Type B pancreatic cell (in vitro differentiated cells): ENCODE data around the gene ATP8A2. TPM values are rescaled to one million over a fixed set of nuclear protein-coding genes. Genes with fewer than 3 reads are reported as not detected.

ENCODE experiments used
- DNase-seq: peaks from one replicate; pipeline ENCODE4 v3.0.0; 2021; ENCODE audit warnings: mixed read lengths; ENCODE audit not compliant: unreplicated experiment; ENCODE audit errors: extremely low spot score
- H3K27ac Mint-ChIP-seq: 2 replicates; pipeline ENCODE4 v1.8.0; 2021; ENCODE audit warnings: mild to moderate bottlenecking, mixed read lengths
- H3K27me3 Mint-ChIP-seq: 2 replicates; pipeline ENCODE4 v1.8.0; 2021; ENCODE audit warnings: mixed read lengths
- H3K36me3 Mint-ChIP-seq: 2 replicates; pipeline ENCODE4 v1.8.0; 2021; ENCODE audit warnings: mixed read lengths
- H3K4me1 Mint-ChIP-seq: one replicate; pipeline ENCODE4 v1.8.0; 2021; ENCODE audit warnings: mixed read lengths; ENCODE audit not compliant: unreplicated experiment
- H3K4me3 Mint-ChIP-seq: 2 replicates; pipeline ENCODE4 v1.8.0; 2021; ENCODE audit warnings: mild to moderate bottlenecking, mixed read lengths
- H3K9me3 Mint-ChIP-seq: 2 replicates; pipeline ENCODE4 v1.8.0; 2021; ENCODE audit warnings: mixed read lengths
- total RNA-seq: library from RNA; stranded (reverse); gene quantifications from 2 replicates; pipeline ENCODE4 v1.2.1, GENCODE V29; 2021; ENCODE audit warnings: low replicate concordance
- TF ChIP-seq, protein P1 (sequence below): fragments of 200-600 bp; sonication (generic); conservative IDR thresholded peaks from 2 replicates; pipeline ENCODE4 v1.5.0; 2021; ENCODE audit warnings: antibody characterized with exemption, mild to moderate bottlenecking

Gene ATP8A2
- total RNA-seq, 1 donor from 2014 or later: 13.8 TPM

DNA sequence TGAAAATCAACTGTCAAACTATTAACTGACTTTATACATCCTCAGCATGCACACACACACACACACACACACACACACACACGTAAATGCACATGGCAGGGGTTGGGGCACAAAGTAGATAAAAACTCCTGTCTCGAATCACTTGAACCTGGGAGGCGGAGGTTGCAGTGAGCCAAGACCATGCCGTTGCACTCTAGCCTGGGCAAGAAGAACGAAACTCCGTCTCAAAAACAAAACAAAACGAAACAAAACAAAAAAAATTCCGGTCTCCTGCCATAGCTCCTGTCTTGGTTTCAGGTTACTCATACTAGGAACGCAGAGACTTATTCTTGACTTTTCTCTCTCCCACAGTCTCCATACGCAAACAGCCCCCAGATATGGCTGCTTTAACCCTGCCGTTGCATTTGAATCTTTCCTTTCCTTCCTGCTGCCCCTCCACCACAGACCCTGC lies 531.1 kb downstream of the ATP8A2 start:
- peak overlapping the region; percentile 8 for H3K4me3 Mint-ChIP-seq
- no peak overlapping the region for H3K27ac Mint-ChIP-seq
- no peak for DNase-seq
- peaks cover 13% of the 10 kb centered on the region for H3K9me3 Mint-ChIP-seq
- no peaks in the 10 kb centered on the region for H3K27me3 Mint-ChIP-seq
- H3K4me1 Mint-ChIP-seq: peaks cover 5% of the 10 kb centered on the region
- peaks cover 12% of the 10 kb centered on the region for H3K36me3 Mint-ChIP-seq
- TF ChIP-seq, protein P1, sequence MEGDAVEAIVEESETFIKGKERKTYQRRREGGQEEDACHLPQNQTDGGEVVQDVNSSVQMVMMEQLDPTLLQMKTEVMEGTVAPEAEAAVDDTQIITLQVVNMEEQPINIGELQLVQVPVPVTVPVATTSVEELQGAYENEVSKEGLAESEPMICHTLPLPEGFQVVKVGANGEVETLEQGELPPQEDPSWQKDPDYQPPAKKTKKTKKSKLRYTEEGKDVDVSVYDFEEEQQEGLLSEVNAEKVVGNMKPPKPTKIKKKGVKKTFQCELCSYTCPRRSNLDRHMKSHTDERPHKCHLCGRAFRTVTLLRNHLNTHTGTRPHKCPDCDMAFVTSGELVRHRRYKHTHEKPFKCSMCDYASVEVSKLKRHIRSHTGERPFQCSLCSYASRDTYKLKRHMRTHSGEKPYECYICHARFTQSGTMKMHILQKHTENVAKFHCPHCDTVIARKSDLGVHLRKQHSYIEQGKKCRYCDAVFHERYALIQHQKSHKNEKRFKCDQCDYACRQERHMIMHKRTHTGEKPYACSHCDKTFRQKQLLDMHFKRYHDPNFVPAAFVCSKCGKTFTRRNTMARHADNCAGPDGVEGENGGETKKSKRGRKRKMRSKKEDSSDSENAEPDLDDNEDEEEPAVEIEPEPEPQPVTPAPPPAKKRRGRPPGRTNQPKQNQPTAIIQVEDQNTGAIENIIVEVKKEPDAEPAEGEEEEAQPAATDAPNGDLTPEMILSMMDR: no peak

DNA sequence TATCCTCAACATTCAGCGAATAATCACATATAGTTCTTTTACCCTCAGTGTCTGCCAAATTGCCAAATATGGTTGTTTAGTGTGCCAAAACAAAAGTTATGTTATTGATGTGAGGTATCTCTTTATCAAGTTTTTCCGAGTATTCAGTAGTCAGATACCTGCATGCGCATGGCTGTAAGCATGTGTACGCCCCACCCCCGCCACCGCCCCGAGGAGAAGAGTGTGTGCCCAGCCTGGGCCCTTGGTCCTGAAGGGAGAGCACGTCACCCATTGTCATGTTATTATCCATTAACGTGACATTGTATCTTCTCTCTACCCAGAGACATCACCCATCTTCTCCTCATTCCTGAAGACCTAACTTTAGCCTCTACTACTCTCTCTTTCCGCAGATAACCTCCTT lies 533.1 kb downstream of the ATP8A2 start:
- no peak for DNase-seq

DNA sequence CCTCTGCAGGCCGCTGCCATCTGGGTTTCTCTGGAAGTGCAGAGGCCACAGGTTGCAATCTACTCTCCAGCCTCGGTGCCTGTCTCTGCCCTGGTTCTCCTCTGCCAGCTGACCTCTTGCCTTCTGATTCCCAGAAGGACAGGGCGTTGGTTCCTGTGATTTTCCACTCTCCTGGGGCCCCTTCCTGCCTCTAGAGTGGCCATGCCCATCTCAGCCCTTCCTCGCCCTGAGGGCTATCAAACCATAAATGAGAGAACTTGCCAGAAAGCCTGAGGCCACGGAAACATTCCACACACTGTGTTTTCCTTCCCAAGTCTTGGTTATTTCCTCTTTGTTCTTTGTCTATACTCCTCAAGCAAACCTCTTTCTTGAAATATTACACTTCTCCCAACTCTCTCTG lies 533.8 kb downstream of the ATP8A2 start:
- Mint-ChIP-seq H3K36me3 (no peaks in the 10 kb centered on the region), H3K4me3 (no peak overlapping the region), H3K27ac (no peak overlapping the region), H3K9me3 (peaks cover 5% of the 10 kb centered on the region), H3K4me1 (peaks cover 24% of the 10 kb centered on the region), H3K27me3 (no peaks in the 10 kb centered on the region)
- TF ChIP-seq, protein P1: no peak
- DNase-seq: no peak

More for the DNA sequence above, 533.1 kb downstream of the ATP8A2 start:
- Mint-ChIP-seq H3K36me3 (peaks cover 4% of the 10 kb centered on the region), H3K4me1 (peaks cover 17% of the 10 kb centered on the region), H3K9me3 (peaks cover 8% of the 10 kb centered on the region), H3K27me3 (no peaks in the 10 kb centered on the region), H3K27ac (no peak overlapping the region), H3K4me3 (no peak overlapping the region)
- TF ChIP-seq, protein P1: no peak

DNA sequence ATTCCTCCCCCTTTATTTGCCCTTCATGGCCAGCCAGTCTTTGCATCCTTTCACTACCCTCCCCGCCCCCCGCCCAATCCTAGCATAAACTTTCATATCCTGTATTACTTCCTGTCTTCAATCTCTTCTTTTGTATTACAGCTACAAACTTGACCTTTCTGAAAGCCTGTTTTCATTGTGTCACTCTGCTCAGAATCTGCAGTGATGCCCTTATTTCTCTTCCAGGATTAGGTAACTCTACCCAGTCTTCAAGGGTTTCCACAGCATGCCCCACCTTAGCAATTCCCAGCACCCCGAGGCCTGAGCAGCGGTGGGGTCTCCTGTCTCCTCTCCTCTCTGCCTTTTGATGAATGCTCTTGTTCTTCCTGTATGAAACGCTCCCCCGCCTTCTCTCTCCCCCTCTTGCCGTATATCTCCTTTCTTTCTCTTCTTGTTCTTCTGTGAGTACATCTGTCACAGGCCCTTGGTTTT lies 534.5 kb downstream of the ATP8A2 start:
- Mint-ChIP-seq H3K9me3 (peaks cover 5% of the 10 kb centered on the region), H3K36me3 (no peaks in the 10 kb centered on the region), H3K27me3 (no peaks in the 10 kb centered on the region), H3K4me3 (no peak overlapping the region), H3K27ac (no peak overlapping the region), H3K4me1 (peaks cover 25% of the 10 kb centered on the region)
- no peak for DNase-seq
- TF ChIP-seq, protein P1: no peak

DNA sequence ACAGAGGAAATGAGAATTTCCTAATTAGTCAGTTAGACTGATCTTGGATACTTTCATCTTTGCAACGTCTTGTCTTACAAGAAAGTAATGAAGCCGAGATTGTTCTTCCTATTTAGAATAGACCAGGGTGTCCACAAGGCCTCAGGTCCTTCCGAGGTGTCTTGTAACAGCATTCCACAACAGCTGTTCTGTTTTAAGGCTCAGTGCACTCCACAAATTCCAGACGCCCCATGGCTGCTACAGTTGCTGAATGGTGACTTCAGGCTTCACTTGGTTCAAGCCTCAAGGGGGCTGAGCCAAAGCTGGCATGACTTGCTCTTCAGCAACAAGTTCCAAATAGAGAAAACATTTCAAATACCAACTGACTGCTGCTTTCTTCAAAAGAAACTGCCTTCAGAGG lies 536.6 kb downstream of the ATP8A2 start:
- no peak overlapping the region for H3K27ac Mint-ChIP-seq
- no peaks in the 10 kb centered on the region for H3K27me3 Mint-ChIP-seq
- H3K4me1 Mint-ChIP-seq: peaks cover 27% of the 10 kb centered on the region
- no peak for DNase-seq
- H3K9me3 Mint-ChIP-seq: peaks cover 5% of the 10 kb centered on the region
- no peak overlapping the region for H3K4me3 Mint-ChIP-seq
- TF ChIP-seq, protein P1: no peak
- no peaks in the 10 kb centered on the region for H3K36me3 Mint-ChIP-seq

DNA sequence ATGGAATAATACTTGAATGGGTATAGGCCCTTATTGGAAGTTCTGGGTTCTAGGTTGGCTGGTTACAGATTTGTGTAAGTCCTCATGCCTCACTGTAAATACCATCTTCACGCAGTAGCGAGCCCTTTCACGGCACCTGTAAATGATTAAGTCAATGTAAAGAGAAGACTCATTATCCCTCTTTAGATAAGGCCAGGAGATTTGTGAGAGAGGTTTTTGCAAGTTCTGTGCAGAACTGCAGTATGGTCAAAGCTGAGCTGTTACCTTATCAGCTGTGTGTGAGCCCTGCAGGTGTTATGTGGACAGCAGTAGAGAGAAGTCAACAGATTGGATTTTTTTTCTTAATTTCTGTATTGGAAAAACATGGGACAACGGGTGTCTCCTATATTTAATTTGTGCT lies 538.5 kb downstream of the ATP8A2 start:
- no peaks in the 10 kb centered on the region for H3K27me3 Mint-ChIP-seq
- H3K27ac Mint-ChIP-seq: no peak overlapping the region
- no peaks in the 10 kb centered on the region for H3K36me3 Mint-ChIP-seq

More for the DNA sequence above, 538.5 kb downstream of the ATP8A2 start:
- DNase-seq: no peak
- peaks cover 9% of the 10 kb centered on the region for H3K9me3 Mint-ChIP-seq
- H3K4me1 Mint-ChIP-seq: peaks cover 27% of the 10 kb centered on the region
- H3K4me3 Mint-ChIP-seq: no peak overlapping the region
- TF ChIP-seq, protein P1: no peak
